NCI-H1694 (cell line): ENCODE results near the gene CERS1.

ENCODE experiments used
- DNase-seq: peaks from one replicate; lab custom pipeline; 2025; lab: John Stamatoyannopoulos, UW

CERS1 gene

GRCh38 chr19:18895824-18896341 is at the start of gene CERS1:
Gene CERS1 (minus strand): TSS chr19:18896158. CDS start chr19:18896072, 86 bp downstream.
- no peak for DNase-seq

DNA sequence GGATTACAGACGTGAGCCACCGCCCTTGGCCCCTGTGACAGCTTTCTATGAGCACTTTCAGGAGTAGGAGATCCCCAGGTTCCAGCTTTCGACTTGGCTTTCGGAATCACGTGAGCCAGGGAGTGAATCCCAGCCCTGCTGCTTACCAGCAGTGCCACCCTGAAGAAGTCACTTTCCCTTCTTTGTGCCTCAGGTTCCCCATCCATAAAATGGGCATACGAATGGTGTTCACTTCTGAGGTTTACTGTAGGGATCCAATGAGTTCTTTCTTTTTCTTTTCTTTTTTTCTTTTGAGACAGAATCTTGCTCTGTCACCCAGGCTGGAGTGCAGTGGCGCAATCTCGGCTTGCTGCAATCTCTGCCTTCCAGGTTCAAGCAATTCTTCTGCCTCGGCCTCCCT is 49.3 kb upstream of the CERS1 start:
- no peak for DNase-seq

DNA sequence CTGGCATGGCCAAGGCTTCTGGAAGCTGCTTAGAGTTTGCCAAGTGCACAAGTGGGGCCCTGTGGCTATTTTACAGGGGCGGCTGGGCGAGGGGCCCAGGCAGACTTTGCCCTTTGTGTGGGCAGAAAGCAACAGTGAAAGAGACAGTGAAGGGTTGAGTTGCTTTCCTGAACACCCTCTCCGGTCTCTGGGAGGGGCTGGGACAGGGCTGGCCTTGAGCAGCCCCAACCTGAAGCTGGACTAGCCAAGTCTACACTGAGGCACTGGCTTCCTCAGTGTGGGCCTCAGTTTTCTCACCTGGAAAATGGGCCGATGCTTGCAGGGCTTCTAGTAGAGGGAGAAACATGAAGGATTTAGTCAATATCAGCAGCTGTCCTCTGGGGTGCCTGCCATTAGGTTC is 47.5 kb upstream of the CERS1 start:
- no peak for DNase-seq

- no peak for DNase-seq
These were observed 46.7 kb upstream of the CERS1 start for GRCh38 chr19:18942692-18943091.

DNA sequence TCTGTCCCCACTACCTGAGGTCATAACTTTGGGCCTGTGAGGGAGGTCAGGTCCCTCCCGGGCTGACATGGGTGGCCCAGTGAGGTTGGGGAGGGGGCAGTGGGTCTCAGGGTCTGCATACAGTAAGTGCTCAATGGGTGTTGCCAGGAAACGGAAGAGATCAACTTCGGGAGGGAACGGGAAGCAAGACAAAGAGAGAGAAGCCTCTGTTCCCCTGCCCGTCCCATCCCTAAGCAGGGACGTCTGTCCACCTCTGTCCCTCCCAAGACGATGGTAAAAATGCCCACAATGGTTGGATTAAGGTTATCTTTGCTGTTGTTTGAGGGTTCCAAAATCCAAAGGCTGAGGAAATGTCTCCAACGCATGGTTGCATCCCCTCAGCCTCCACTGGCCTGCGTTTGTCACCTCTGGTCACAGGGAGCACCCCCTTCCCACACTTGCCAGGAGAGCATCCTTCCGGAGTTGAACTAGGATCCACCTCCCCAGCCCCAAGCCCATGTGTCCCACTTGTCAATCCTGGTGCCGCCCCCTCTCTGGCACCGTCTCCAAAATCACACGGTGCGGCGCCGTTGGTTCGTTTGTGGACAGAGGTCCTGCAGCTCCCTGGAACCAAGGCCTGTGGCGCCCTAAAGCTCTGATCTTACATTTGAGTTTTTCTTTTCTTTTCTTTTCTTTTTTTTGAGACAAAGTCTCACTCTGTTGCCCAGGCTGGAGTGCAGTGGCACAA is 45.8 kb upstream of the CERS1 start:
- DNase-seq = no peak

DNA sequence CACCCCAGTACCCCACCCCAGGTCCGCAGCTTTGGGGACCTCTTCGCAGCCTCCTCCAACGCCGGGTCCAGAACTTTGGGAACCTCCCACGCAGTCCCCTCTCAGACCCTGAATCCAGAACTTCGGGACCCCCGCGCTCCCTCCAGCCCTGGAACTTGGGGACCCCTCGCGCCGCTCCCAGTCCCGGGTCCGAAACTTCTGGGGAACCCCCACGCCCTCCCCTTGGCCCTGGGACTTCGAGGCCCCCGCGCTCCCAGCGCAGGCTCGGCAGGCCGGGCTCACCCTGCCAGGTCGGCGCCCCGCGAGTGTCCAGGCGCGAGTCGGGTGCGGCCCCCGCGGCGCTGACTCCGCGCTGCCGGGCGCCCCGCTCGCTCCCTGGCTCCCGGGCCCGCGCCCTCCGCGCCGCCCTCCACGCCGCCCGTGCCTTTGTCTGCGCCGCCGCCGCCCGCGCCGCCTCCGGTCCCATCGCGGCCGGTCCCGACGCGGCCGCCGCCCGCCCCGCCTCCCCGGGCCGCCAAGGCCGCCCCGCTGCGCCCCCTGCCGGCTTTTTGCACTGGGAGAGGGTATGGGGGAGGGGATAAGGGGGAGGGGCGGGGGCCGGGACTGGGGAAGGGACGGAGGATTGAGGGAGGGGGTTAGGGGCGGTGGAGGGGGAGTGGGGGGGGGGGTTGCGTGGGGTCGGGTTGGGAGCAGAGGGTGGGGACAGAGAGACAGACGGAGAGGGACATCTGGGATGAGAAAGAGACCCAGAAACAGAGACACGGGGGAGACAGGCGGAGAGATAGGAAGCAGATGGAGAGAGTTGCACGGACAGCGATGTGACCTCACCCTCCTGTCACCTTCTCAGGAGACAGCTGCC is 45.0 kb upstream of the CERS1 start, which contains the start of gene HOMER3:
Gene HOMER3, minus strand, starts transcription at position 449 of the 859 bp plus-strand sequence. CDS start 2,235 bp downstream, outside the sequence.
- DNase-seq = peak; percentile 40

GRCh38 chr19:18939922-18940768 is 44.2 kb upstream of the CERS1 start:
- no peak for DNase-seq

GRCh38 chr19:18939163-18939562 is 43.2 kb upstream of the CERS1 start:
- DNase-seq = no peak

GRCh38 chr19:18933297-18933696 is 37.3 kb upstream of the CERS1 start:
- no peak for DNase-seq

DNA sequence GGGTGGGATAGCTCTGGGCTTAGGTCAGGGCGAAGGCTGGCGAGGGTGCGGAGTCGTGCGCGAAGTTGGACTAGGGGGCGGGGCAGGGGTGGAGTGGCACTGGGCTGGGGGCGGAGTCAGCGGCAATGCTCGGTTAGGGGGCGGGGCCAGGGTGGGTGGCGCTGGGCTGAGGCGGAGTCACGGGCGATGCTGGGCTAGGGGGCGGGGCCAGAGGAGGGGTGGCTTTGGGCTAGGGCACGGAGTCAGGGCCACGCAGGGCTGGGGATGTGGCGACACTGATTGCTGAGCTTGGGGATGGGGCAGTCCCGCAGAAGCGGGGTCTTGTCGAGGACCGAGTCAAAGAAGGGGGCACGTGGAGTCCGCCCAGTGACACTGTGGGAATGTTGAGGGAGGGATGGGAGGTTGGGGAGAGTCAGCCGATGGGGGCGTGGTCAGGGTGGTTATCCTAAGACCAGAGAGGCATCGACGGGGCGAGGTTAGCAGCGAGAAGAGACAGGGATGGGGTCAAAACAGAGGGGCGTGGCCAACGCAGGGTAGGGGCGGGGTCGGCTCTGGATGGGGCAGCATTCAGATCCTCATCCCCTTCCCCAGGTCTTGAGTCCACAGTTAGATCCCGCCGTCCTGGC is 36.4 kb upstream of the CERS1 start:
- no peak for DNase-seq

DNA sequence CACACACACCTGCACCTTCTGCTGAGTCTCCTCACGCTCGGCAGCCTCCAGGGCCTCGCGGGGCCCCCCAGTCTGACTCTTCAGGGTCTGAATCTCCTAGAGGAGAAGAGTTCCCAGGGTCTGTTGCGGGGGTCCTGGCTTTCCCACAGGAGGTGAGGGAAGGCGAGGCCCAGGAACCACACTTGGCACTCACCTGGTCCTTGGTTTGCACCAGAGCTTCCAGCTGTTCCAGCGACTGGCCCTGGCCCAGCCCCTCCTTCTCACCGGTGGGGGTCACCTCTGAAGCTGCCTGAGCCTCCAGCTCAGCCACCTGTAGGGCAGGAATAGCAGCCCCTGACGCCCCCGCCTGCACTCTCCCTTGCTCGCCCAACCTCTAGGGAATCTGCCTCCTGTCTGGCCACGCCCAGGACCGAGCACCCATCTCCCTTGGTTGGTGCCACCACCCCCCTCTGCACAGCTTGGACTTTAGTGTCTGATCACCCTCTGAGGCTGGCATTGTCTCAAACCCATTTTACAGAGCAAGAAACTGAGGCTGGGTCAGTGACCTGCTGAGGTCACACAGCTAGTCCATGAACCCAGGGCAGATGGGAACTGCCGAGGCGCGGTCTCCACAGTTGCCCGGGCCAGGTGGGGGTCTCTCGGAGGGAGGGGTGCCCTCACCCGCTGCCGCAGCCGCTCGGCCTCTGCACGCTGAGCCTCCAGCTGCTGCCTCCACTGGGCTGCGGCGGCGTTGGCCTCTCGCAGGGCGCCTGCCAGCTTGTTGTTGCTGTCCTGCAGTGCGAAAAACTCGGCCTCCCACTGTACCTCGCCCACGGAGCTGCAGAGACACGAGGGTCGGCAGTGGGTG is 35.6 kb upstream of the CERS1 start:
- DNase-seq = no peak

DNA sequence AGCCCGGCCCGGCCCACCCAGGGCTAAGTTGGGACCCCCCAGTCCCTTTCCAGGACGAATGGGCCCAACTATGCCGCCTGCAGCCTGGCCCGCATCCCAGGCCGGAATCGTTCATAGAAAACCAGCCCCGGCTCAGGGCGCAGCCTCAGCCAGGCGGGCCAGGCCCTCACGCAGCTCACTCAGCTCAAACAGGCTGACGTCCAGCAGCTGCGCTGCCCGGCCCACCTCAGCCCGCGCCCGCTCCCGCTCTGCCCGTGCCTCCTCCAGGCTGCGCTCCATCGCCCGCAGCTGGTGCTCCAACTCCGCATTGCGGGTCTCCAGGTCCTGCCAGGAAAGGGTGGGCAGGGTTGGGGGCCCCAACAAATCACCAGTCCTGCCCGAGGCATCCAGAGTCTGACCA is 33.4 kb upstream of the CERS1 start:
- no peak for DNase-seq

DNA sequence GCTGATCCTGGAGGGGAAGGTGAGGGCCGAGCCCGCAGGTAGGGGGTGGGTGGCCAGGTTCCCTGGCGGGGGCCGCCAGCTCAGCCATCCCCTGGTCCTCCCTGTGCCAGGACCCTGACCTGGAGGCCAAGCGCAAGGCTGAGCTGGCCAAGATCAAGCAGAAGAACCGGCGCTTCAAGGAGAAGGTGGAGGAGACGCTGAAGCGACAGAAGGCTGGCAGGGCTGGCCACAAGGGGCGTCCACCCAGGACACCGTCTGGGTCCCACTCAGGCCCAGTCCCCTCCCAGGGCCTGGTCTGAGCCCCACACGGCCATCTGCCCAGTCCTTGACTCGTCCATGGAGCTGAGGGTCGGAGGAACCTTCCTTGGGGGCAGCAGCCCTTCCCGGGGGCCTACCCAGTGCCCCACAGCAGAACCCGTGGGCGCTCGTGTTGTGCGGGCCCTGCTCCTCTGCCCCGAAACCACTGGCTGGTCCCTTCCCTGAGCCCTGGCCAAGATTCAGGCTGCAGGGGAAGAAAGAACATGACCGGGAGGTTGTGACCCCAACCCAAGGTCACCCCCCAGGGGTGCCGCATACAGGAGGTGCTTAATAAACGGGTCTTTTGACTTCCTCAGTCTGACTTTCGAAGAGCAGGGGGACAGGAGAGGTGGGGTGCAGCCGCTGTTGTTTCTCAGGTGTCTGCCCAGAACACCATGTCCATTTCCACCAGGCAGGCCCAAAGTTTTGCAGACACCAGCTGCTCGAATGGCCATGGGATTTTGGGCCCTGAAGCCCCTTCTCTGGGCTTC is 32.3 kb upstream of the CERS1 start:
- DNase-seq = no peak

DNA sequence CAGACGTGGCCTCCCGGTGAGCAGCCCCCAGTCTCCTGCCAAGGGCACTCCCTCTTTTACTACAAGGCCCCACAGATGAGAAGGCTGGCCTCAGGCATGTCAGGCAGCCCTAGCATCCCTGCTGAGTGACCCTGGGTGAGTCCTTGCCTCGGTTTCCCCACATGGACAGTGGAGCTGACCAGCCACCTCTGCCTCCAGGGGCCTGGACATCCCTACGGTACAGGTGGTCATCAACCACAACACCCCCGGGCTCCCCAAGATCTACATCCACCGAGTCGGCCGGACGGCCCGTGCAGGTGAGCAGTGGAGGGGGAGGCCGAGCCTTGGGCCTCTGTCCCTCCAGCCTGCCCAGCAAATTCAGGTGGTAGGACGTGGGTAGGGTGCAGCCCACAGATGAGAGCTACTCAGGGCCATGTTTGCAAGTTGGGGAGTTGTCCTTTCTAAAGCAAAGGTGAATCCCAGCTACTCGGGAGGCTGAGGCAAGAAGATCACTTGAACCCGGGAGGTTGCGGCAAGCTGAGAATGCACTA is 28.8 kb upstream of the CERS1 start:
- no peak for DNase-seq

DNA sequence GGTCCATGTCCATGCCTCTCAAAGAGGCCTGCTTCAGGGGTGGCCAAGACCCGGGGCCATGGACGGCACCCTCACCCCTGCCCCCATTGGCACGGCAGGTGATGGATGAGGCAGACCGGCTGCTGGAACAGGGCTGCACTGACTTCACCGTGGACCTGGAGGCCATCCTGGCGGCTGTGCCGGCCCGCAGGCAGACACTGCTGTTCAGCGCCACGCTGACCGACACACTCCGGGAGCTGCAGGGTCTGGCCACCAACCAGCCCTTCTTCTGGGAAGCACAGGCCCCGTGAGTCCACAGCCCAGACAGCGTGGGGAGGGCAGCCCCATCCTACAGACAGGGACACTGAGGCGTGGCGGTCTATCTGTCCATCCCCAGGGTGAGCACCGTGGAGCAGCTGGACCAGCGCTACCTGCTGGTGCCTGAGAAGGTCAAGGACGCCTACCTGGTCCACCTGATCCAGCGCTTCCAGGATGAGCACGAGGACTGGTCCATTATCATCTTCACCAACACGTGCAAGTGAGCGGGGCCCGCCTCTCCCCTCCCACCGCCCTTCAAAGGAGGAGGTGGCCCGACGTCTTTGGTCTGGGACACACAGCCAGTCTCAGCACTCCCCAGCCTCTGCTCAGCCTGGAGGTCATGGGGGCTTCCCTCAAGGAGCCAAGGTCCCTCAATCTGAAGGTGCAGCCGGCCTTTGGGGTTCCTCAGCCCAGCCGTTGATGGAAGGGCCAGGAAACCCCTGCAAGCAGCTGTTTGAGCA is 26.4 kb upstream of the CERS1 start:
- no peak for DNase-seq

GRCh38 chr19:18921593-18921992 is 25.6 kb upstream of the CERS1 start:
- DNase-seq = no peak

DNA sequence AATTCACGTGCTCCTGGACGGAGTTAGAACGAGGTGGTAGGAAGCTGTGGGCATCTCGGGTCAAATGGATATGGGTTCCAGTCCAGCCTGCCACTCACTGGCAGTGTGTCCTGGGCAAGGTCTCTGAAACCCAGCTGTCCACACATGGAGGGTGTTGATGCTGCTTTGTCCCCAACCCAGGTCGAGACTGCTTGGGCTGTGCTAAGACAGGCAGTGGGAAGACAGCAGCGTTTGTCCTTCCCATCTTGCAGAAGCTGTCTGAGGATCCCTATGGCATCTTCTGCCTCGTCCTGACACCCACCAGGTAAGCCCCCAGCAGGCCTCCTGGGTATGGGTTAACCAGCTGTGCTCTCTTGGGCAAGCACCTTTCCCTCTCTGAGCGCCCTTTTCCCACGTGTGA is 24.4 kb upstream of the CERS1 start:
- DNase-seq = no peak

GRCh38 chr19:18919900-18920214 is 23.9 kb upstream of the CERS1 start:
- no peak for DNase-seq
